ENCODE results near the gene NMB. TPM values are rescaled to one million over a fixed set of nuclear protein-coding genes. Genes with fewer than 3 reads are reported as not detected.
A peak's percentile ranks its signal among the peaks of the same experiment; 100 is the strongest.

The NMB gene
- total and polyA plus RNA-seq, 2 of the 13 experiments (the other 11 are each of a cell fraction or from before 2014, with no cell fraction given): 10.4 to 25.4 TPM

DNA sequence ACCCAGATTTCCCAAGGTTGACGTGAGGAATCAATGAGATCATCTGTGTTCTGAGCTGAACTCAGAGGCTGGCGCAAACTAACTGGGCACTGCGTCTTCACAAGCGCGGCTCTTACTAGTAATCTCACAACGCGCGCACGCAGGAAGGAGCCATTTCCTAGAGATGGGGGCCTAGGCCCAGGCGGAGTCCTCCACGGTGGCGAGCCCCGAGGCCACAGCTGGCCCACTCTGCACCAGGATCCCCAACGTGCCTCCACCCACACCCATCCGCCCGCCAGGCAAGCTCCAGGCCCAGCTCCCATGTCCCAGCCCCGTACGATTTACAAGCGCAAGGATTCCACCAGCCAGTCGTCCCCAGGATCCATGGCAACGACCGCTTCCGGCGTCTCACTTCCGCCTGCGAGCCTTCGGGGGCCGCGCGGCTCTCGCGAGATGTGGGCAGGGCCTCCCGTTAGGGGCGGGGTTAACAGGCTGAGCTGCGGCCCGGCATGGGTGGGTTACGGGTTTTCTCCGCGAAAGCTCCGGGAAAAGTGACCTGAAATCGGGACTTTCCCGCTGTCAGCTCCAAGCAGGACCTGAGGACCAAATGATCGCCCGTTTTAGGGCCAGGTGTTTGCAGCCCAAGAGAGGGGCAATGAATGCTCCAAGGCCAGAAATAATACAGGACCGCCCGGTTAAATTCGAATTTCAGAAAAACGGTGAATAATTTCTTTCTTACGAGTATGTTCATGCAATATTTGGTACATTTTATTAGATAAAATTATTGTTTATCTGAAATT lies 3.9 kb downstream of the NMB start, which contains the start of gene WDR73 (continued):
- TF ChIP-seq ATF7-NPFF (CRISPR knock-in tag; IDR thresholded peaks at IDR 0.05; ENCODE audit: low read depth): peak; percentile 85
- no peak; the same call in 1 of the 2 replicates for TF ChIP-seq NFAT5 (CRISPR knock-in tag; IDR thresholded peaks at IDR 0.05)
- TF ChIP-seq, protein P1, sequence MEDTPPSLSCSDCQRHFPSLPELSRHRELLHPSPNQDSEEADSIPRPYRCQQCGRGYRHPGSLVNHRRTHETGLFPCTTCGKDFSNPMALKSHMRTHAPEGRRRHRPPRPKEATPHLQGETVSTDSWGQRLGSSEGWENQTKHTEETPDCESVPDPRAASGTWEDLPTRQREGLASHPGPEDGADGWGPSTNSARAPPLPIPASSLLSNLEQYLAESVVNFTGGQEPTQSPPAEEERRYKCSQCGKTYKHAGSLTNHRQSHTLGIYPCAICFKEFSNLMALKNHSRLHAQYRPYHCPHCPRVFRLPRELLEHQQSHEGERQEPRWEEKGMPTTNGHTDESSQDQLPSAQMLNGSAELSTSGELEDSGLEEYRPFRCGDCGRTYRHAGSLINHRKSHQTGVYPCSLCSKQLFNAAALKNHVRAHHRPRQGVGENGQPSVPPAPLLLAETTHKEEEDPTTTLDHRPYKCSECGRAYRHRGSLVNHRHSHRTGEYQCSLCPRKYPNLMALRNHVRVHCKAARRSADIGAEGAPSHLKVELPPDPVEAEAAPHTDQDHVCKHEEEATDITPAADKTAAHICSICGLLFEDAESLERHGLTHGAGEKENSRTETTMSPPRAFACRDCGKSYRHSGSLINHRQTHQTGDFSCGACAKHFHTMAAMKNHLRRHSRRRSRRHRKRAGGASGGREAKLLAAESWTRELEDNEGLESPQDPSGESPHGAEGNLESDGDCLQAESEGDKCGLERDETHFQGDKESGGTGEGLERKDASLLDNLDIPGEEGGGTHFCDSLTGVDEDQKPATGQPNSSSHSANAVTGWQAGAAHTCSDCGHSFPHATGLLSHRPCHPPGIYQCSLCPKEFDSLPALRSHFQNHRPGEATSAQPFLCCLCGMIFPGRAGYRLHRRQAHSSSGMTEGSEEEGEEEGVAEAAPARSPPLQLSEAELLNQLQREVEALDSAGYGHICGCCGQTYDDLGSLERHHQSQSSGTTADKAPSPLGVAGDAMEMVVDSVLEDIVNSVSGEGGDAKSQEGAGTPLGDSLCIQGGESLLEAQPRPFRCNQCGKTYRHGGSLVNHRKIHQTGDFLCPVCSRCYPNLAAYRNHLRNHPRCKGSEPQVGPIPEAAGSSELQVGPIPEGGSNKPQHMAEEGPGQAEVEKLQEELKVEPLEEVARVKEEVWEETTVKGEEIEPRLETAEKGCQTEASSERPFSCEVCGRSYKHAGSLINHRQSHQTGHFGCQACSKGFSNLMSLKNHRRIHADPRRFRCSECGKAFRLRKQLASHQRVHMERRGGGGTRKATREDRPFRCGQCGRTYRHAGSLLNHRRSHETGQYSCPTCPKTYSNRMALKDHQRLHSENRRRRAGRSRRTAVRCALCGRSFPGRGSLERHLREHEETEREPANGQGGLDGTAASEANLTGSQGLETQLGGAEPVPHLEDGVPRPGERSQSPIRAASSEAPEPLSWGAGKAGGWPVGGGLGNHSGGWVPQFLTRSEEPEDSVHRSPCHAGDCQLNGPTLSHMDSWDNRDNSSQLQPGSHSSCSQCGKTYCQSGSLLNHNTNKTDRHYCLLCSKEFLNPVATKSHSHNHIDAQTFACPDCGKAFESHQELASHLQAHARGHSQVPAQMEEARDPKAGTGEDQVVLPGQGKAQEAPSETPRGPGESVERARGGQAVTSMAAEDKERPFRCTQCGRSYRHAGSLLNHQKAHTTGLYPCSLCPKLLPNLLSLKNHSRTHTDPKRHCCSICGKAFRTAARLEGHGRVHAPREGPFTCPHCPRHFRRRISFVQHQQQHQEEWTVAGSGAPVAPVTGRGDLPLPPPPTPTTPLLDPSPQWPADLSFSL (CRISPR knock-in tag; IDR thresholded peaks at IDR 0.05): 0 out of 2 replicates have a peak, but pooled peaks have one; percentile 21
- peak; percentile 95 for TF ChIP-seq HDAC1 (CRISPR knock-in tag; IDR thresholded peaks at IDR 0.05)
- no peak for TF ChIP-seq ZFP36L1 (CRISPR knock-in tag; IDR thresholded peaks at IDR 0.05)
- peak; percentile 55; the same call in 1 of the 2 replicates for TF ChIP-seq MED1 (CRISPR knock-in tag; IDR thresholded peaks at IDR 0.05)
- TF ChIP-seq ZNF337 (CRISPR knock-in tag; IDR thresholded peaks at IDR 0.05; ENCODE audit: borderline replicate concordance, low read depth): no peak
- TF ChIP-seq, protein P2, sequence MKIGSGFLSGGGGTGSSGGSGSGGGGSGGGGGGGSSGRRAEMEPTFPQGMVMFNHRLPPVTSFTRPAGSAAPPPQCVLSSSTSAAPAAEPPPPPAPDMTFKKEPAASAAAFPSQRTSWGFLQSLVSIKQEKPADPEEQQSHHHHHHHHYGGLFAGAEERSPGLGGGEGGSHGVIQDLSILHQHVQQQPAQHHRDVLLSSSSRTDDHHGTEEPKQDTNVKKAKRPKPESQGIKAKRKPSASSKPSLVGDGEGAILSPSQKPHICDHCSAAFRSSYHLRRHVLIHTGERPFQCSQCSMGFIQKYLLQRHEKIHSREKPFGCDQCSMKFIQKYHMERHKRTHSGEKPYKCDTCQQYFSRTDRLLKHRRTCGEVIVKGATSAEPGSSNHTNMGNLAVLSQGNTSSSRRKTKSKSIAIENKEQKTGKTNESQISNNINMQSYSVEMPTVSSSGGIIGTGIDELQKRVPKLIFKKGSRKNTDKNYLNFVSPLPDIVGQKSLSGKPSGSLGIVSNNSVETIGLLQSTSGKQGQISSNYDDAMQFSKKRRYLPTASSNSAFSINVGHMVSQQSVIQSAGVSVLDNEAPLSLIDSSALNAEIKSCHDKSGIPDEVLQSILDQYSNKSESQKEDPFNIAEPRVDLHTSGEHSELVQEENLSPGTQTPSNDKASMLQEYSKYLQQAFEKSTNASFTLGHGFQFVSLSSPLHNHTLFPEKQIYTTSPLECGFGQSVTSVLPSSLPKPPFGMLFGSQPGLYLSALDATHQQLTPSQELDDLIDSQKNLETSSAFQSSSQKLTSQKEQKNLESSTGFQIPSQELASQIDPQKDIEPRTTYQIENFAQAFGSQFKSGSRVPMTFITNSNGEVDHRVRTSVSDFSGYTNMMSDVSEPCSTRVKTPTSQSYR (CRISPR knock-in tag; IDR thresholded peaks at IDR 0.05; ENCODE audit: borderline replicate concordance): peak; percentile 12; the same call in 1 of the 2 replicates
- TF ChIP-seq ASH2L (IDR thresholded peaks at IDR 0.05; ENCODE audit: insufficient read length, low read depth, low read length): peak; percentile 60
